Measurements from ENCODE around the gene SPOCK1.

SPOCK1 gene

DNA sequence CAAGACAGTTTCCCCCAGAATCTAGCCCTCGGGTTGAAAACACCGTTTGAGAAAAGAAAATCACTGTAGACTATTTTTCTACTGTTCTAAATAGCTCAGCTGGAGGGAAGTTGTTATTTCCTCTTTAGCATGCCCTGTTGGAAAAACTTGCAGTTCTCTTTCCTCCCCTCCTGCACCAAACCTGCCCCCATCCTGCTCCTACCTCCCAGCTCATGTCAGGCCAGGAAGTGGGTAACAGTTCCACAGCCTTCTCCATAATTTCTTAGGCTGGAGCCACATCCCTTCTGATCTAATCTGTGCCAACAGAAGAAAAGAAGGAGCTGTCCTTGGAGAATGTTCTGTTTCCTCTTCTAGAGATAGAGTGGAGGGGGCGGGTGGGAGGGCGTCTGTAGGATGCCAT is 437.7 kb downstream of the SPOCK1 start:
- TF ChIP-seq FOXP2 (optimal IDR thresholded peaks at IDR 0.05; ENCODE audit: borderline replicate concordance, extremely low read depth, extremely low read length, insufficient read depth) (no peak), POLR2AphosphoS5 (IDR thresholded peaks at IDR 0.05; ENCODE audit: low read depth, low read length) (no peak), TAF1 (IDR thresholded peaks at IDR 0.05; ENCODE audit: borderline replicate concordance, insufficient read depth, low read length) (no peak), SIN3A (IDR thresholded peaks at IDR 0.05; ENCODE audit: borderline replicate concordance, insufficient read depth, low read length) (no peak)
- TF ChIP-seq, protein P1, sequence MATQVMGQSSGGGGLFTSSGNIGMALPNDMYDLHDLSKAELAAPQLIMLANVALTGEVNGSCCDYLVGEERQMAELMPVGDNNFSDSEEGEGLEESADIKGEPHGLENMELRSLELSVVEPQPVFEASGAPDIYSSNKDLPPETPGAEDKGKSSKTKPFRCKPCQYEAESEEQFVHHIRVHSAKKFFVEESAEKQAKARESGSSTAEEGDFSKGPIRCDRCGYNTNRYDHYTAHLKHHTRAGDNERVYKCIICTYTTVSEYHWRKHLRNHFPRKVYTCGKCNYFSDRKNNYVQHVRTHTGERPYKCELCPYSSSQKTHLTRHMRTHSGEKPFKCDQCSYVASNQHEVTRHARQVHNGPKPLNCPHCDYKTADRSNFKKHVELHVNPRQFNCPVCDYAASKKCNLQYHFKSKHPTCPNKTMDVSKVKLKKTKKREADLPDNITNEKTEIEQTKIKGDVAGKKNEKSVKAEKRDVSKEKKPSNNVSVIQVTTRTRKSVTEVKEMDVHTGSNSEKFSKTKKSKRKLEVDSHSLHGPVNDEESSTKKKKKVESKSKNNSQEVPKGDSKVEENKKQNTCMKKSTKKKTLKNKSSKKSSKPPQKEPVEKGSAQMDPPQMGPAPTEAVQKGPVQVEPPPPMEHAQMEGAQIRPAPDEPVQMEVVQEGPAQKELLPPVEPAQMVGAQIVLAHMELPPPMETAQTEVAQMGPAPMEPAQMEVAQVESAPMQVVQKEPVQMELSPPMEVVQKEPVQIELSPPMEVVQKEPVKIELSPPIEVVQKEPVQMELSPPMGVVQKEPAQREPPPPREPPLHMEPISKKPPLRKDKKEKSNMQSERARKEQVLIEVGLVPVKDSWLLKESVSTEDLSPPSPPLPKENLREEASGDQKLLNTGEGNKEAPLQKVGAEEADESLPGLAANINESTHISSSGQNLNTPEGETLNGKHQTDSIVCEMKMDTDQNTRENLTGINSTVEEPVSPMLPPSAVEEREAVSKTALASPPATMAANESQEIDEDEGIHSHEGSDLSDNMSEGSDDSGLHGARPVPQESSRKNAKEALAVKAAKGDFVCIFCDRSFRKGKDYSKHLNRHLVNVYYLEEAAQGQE (IDR thresholded peaks at IDR 0.05; ENCODE audit: insufficient read depth in 1 of 2, low read depth in 2 of 2, low read length in 2 of 2) = no peak

DNA sequence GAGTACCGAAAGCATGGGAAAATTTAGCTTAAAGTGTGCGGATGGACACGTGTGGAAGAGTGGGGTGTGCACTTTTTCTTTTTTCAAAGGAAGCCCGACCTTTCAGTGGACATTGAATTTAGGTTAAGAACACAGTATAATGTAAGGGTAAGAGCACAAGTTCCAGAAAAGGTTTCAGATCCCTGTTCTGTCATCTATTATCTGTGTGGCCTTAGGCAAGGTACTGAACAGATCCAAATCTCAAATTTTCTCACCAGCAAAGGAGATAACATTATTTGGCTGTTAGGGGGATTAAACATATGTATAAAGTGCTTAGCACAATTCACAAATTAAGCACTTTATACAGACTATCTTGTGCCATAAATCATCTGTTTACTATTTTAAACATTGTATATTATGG is 441.0 kb downstream of the SPOCK1 start:
- TF ChIP-seq FOXP2 (optimal IDR thresholded peaks at IDR 0.05; ENCODE audit: borderline replicate concordance, extremely low read depth, extremely low read length, insufficient read depth) (no peak), SIN3A (IDR thresholded peaks at IDR 0.05; ENCODE audit: borderline replicate concordance, insufficient read depth, low read length) (no peak), POLR2AphosphoS5 (IDR thresholded peaks at IDR 0.05; ENCODE audit: low read depth, low read length) (no peak), TAF1 (IDR thresholded peaks at IDR 0.05; ENCODE audit: borderline replicate concordance, insufficient read depth, low read length) (no peak)
- TF ChIP-seq, protein P1 (IDR thresholded peaks at IDR 0.05; ENCODE audit: insufficient read depth in 1 of 2, low read depth in 2 of 2, low read length in 2 of 2) = no peak

DNA sequence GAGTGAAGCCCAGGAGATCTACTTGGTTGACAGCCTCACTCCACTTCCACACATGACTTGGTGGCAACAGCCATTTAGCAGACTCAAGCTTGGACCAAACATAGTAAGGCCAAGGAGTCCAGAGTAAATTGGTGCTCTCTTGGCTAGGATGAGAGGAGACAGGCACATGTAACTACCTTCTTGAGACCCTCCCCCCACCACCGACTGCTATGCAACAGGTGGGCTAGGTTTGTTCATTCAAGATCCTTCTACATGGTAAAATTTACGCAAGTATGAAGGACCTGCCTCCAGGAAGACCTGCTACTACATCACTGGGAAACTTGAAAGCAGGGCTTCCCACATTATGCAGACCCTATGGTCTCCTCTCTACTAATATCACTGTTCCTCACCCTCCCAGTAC is 442.4 kb downstream of the SPOCK1 start:
- TF ChIP-seq, protein P1 (IDR thresholded peaks at IDR 0.05; ENCODE audit: insufficient read depth in 1 of 2, low read depth in 2 of 2, low read length in 2 of 2) = no peak

DNA sequence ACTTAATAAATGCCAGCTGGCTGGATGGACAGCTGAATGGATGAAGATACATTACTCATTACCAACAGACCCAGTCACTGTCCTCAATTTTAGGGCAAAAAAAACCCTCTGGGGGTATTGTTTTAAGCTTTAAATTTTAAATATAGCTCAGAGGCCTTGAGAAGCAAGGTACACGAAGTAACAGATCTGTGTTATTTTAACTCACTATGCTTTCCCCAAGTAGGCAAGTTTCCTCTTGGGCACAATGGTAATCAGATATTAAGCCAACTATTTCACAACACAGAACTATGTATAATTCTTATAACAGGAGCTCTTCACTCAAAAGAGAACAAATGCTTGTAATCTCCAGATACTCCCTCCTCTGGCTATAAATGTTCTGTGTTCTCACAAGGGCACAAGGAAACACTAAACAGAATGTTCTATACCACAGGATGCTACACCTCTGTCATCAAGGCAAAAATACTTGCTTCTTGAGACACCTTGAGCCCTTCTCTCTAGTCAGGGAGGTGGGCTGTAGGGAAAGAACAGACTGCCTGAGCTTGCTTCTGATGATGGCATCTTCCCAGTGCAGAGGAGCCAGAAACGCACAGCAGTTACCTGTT is 443.8 kb downstream of the SPOCK1 start:
- TF ChIP-seq POLR2AphosphoS5 (IDR thresholded peaks at IDR 0.05; ENCODE audit: low read depth, low read length) (no peak), TAF1 (IDR thresholded peaks at IDR 0.05; ENCODE audit: borderline replicate concordance, insufficient read depth, low read length) (no peak), SIN3A (IDR thresholded peaks at IDR 0.05; ENCODE audit: borderline replicate concordance, insufficient read depth, low read length) (no peak), FOXP2 (optimal IDR thresholded peaks at IDR 0.05; ENCODE audit: borderline replicate concordance, extremely low read depth, extremely low read length, insufficient read depth) (no peak)
- TF ChIP-seq, protein P1 (IDR thresholded peaks at IDR 0.05; ENCODE audit: insufficient read depth in 1 of 2, low read depth in 2 of 2, low read length in 2 of 2) = no peak

DNA sequence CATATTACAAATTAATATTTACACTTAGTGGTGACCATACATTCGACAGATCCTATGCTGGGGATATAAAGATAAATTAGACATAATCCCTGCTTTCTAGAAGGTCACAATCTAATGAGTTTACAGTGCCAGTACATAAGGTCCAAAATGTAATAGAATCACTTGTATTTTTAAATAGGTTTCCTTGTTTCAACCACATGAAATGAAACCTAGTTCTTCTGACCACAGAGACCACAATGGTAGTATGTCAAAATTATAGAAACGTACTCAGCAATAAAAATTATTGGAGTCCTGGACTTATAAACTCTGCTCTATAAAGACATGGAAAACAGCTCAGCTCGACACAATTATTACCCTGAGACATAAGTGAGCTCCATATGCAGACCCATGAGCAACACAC is 444.3 kb downstream of the SPOCK1 start:
- TF ChIP-seq, protein P1 (IDR thresholded peaks at IDR 0.05; ENCODE audit: insufficient read depth in 1 of 2, low read depth in 2 of 2, low read length in 2 of 2) = no peak
